ENCODE measurements around the gene SRC.

Gene SRC

DNA sequence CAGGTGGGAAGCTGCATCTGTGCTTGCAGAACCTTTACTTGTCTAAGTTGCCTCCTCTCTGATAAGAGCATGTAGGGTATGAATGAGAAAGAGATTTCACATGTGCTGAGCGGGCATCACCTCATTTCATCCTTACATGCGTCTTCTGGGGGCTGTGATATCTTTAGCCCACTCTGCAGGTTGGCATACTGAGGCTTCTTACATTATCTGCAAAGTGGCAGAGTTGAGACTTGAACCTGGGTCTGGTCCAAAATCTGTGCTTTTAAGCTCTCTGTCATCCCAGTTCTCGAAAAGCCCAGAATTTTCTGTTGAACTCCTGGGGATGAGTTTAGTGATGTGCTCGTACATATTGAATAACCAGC, 2.0 kb upstream of the SRC start:
- ATAC-seq, result no peak
- no peak for TF ChIP-seq ZNF565 (CRISPR knock-in tag; conservative IDR thresholded peaks at IDR 0.05; ENCODE audit: low read depth)
- no peak for TF ChIP-seq OSR1 (CRISPR knock-in tag; IDR thresholded peaks at IDR 0.05)
- TF ChIP-seq ESRRG (CRISPR knock-in tag; IDR thresholded peaks at IDR 0.05), result no peak
- no peak for TF ChIP-seq RARB (CRISPR knock-in tag; IDR thresholded peaks at IDR 0.05)
- no peak for TF ChIP-seq ISL1 (CRISPR knock-in tag; IDR thresholded peaks at IDR 0.05)
- TF ChIP-seq TCF4 (CRISPR knock-in tag; IDR thresholded peaks at IDR 0.05; ENCODE audit: borderline replicate concordance), result no peak
- no peak for TF ChIP-seq ARNTL (CRISPR knock-in tag; IDR thresholded peaks at IDR 0.05; ENCODE audit: borderline replicate concordance, low read depth)
- no peak for TF ChIP-seq POU6F1 (CRISPR knock-in tag; IDR thresholded peaks at IDR 0.05; ENCODE audit: borderline replicate concordance, low read depth)
- TF ChIP-seq PATZ1 (CRISPR knock-in tag; IDR thresholded peaks at IDR 0.05; ENCODE audit: borderline replicate concordance), result no peak
- no peak for TF ChIP-seq BACH2 (CRISPR knock-in tag; IDR thresholded peaks at IDR 0.05; ENCODE audit: borderline replicate concordance)
- no peak for TF ChIP-seq ZNF8 (CRISPR knock-in tag; IDR thresholded peaks at IDR 0.05)
- no peak for TF ChIP-seq SNAI2 (CRISPR knock-in tag; IDR thresholded peaks at IDR 0.05)
- TF ChIP-seq ZFP3 (CRISPR knock-in tag; IDR thresholded peaks at IDR 0.05), result no peak

- no peak for ATAC-seq
These were observed 1.2 kb upstream of the SRC start for GRCh38 chr20:37344506-37345338.

More at GRCh38 chr20:37344506-37345338, 1.2 kb upstream of the SRC start:
- no peak for TF ChIP-seq PATZ1 (CRISPR knock-in tag; IDR thresholded peaks at IDR 0.05; ENCODE audit: borderline replicate concordance)
- TF ChIP-seq ARNTL (CRISPR knock-in tag; IDR thresholded peaks at IDR 0.05; ENCODE audit: borderline replicate concordance, low read depth), result no peak
- no peak for TF ChIP-seq CSDC2 (CRISPR knock-in tag; IDR thresholded peaks at IDR 0.05)
- no peak for TF ChIP-seq SNAI2 (CRISPR knock-in tag; IDR thresholded peaks at IDR 0.05)
- no peak for TF ChIP-seq BACH2 (CRISPR knock-in tag; IDR thresholded peaks at IDR 0.05; ENCODE audit: borderline replicate concordance)
- no peak for TF ChIP-seq RARB (CRISPR knock-in tag; IDR thresholded peaks at IDR 0.05)
- TF ChIP-seq OSR1 (CRISPR knock-in tag; IDR thresholded peaks at IDR 0.05), result no peak
- TF ChIP-seq TSHZ2 (CRISPR knock-in tag; IDR thresholded peaks at IDR 0.05), result no peak
- TF ChIP-seq PPARA (CRISPR knock-in tag; IDR thresholded peaks at IDR 0.05; ENCODE audit: borderline replicate concordance), result no peak
- no peak for TF ChIP-seq ZFP30 (CRISPR knock-in tag; IDR thresholded peaks at IDR 0.05)
- TF ChIP-seq ZC3H10 (CRISPR knock-in tag; IDR thresholded peaks at IDR 0.05), result no peak
- TF ChIP-seq, protein P1, sequence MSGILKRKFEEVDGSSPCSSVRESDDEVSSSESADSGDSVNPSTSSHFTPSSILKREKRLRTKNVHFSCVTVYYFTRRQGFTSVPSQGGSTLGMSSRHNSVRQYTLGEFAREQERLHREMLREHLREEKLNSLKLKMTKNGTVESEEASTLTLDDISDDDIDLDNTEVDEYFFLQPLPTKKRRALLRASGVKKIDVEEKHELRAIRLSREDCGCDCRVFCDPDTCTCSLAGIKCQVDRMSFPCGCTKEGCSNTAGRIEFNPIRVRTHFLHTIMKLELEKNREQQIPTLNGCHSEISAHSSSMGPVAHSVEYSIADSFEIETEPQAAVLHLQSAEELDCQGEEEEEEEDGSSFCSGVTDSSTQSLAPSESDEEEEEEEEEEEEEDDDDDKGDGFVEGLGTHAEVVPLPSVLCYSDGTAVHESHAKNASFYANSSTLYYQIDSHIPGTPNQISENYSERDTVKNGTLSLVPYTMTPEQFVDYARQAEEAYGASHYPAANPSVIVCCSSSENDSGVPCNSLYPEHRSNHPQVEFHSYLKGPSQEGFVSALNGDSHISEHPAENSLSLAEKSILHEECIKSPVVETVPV (CRISPR knock-in tag; IDR thresholded peaks at IDR 0.05), result no peak
- TF ChIP-seq ESRRG (CRISPR knock-in tag; IDR thresholded peaks at IDR 0.05), result no peak
- TF ChIP-seq ZNF565 (CRISPR knock-in tag; conservative IDR thresholded peaks at IDR 0.05; ENCODE audit: low read depth), result no peak
- no peak for TF ChIP-seq TOX (CRISPR knock-in tag; IDR thresholded peaks at IDR 0.05; ENCODE audit: borderline replicate concordance)
- TF ChIP-seq ZNF70 (CRISPR knock-in tag; IDR thresholded peaks at IDR 0.05), result no peak
- TF ChIP-seq TCF4 (CRISPR knock-in tag; IDR thresholded peaks at IDR 0.05; ENCODE audit: borderline replicate concordance), result no peak
- TF ChIP-seq, protein P2, sequence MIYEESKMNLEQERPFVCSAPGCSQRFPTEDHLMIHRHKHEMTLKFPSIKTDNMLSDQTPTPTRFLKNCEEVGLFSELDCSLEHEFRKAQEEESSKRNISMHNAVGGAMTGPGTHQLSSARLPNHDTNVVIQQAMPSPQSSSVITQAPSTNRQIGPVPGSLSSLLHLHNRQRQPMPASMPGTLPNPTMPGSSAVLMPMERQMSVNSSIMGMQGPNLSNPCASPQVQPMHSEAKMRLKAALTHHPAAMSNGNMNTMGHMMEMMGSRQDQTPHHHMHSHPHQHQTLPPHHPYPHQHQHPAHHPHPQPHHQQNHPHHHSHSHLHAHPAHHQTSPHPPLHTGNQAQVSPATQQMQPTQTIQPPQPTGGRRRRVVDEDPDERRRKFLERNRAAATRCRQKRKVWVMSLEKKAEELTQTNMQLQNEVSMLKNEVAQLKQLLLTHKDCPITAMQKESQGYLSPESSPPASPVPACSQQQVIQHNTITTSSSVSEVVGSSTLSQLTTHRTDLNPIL (CRISPR knock-in tag; IDR thresholded peaks at IDR 0.05; ENCODE audit: low read depth), result no peak
